ENCODE results near the gene ZNF423.

- no peak for TF ChIP-seq CTCF (IDR thresholded peaks at IDR 0.05)
- TF ChIP-seq POLR2A (IDR thresholded peaks at IDR 0.05): no peak
These were observed 256.2 kb downstream of the ZNF423 start for GRCh38 chr16:49599704-49600103.

Measured in lower leg skin (tissue), 3 donors.